Breast epithelium (tissue), 4 donors: ENCODE results near the gene UGT1A7. TPM values are rescaled to one million over a fixed set of nuclear protein-coding genes. Genes with fewer than 3 reads are reported as not detected.

Source experiments
- DNase-seq, 2 donors: peaks; one replicate each; pipeline ENCODE4 v3.0.0-alpha.2; 2019; ENCODE audit warnings: low spot score in 2 of 2
- H3K27ac ChIP-seq, 2 donors: fragments of 200-600 bp; sonication (generic) in 1 of 2; one replicate each; pipeline ENCODE4 v1.5.1; 2016 to 2019; ENCODE audit warnings: mild to moderate bottlenecking in 1 of 2
- H3K27me3 ChIP-seq, 2 donors: fragments of 200-600 bp; sonication (generic) in 1 of 2; one replicate each; pipeline versions ENCODE4 v1.5.1 to v1.6.0; 2017 to 2019; ENCODE audit warnings: control low read depth in 1 of 2, mild to moderate bottlenecking in 1 of 2
- H3K36me3 ChIP-seq: fragments of 200-600 bp; one replicate; pipeline ENCODE4 v1.5.1; 2019
- H3K4me1 ChIP-seq, 2 donors: fragments of 200-600 bp; sonication (generic); one replicate each; pipeline ENCODE4 v1.5.1; 2016 to 2019; ENCODE audit warnings: control low read depth in 1 of 2
- H3K4me3 ChIP-seq, 3 donors: fragments of 200-600 bp; sonication (generic); 1 replicate in 2 of 3; 2 replicates in 1 of 3; pipeline ENCODE4 v1.5.1; 2016 to 2019; ENCODE audit warnings: mild to moderate bottlenecking in 3 of 3, moderate library complexity in 2 of 3
- H3K9me3 ChIP-seq, 2 donors: fragments of 200-600 bp; sonication (generic) in 1 of 2; one replicate each; pipeline ENCODE4 v1.5.1; 2016 to 2019; ENCODE audit warnings: control low read depth in 1 of 2
- POLR2A ChIP-seq: fragments of 450-650 bp; IDR thresholded peaks from one replicate; pipeline ENCODE4 v1.6.1; 2016; ENCODE audit warnings: antibody characterized with exemption, mild to moderate bottlenecking, moderate library complexity
- POLR2AphosphoS5 ChIP-seq, 3 donors: sonication (generic); formaldehyde crosslinking; IDR thresholded peaks; one replicate each; pipeline ENCODE4 v1.6.1; 2017; ENCODE audit warnings: antibody characterized with exemption in 3 of 3
- intact Hi-C: fragments of 100-400 bp; cut with DNase I; formaldehyde crosslinking; loops from one replicate; pipeline ENCODE4 v1.15.1; 2023; ENCODE audit warnings: low total_unique reads
- total RNA-seq, 3 donors: library from RNA; depleted of rRNA; stranded (reverse); fragments of >200 nt; gene quantifications; one replicate each; pipeline ENCODE4 v1.1.0, GENCODE V29; 2016
- TF ChIP-seq, protein P1 (sequence below), 3 donors: fragments of 450-650 bp; IDR thresholded peaks; one replicate each; pipeline ENCODE4 v1.5.1; 2016 to 2017; ENCODE audit warnings: antibody characterized with exemption in 3 of 3, mild to moderate bottlenecking in 3 of 3, moderate library complexity in 3 of 3

UGT1A7 gene
- total RNA-seq, 3 donors from 2014 or later = not detected

- TF ChIP-seq POLR2A (no peak), POLR2AphosphoS5 (IDR thresholded peaks at IDR 0.05) (no peak)
- TF ChIP-seq, protein P1, sequence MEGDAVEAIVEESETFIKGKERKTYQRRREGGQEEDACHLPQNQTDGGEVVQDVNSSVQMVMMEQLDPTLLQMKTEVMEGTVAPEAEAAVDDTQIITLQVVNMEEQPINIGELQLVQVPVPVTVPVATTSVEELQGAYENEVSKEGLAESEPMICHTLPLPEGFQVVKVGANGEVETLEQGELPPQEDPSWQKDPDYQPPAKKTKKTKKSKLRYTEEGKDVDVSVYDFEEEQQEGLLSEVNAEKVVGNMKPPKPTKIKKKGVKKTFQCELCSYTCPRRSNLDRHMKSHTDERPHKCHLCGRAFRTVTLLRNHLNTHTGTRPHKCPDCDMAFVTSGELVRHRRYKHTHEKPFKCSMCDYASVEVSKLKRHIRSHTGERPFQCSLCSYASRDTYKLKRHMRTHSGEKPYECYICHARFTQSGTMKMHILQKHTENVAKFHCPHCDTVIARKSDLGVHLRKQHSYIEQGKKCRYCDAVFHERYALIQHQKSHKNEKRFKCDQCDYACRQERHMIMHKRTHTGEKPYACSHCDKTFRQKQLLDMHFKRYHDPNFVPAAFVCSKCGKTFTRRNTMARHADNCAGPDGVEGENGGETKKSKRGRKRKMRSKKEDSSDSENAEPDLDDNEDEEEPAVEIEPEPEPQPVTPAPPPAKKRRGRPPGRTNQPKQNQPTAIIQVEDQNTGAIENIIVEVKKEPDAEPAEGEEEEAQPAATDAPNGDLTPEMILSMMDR (IDR thresholded peaks at IDR 0.05) = no peak
- no peak for DNase-seq
- intact Hi-C loops = loop anchor here (5.0 kb wide), 1 partner anchor 64 kb away; no protein-coding TSS in a partner anchor
Measured at GRCh38 chr2:233817995-233818638, 136.4 kb downstream of the UGT1A7 start.

GRCh38 chr2:233818639-233819621 is 137.2 kb downstream of the UGT1A7 start:
- TF ChIP-seq, protein P1 (IDR thresholded peaks at IDR 0.05) = no peak
- no peak for TF ChIP-seq POLR2A
- no peak for TF ChIP-seq POLR2AphosphoS5 (IDR thresholded peaks at IDR 0.05)
- no peak for DNase-seq
- no peaks in the 10 kb centered on the region for H3K4me1 ChIP-seq
- H3K9me3 ChIP-seq = no peaks in the 10 kb centered on the region
- intact Hi-C loops = loop anchor here (5.0 kb wide), 1 partner anchor 63 kb away; no protein-coding TSS in a partner anchor
- no peaks in the 10 kb centered on the region for H3K27me3 ChIP-seq
- H3K36me3 ChIP-seq = no peaks in the 10 kb centered on the region
- no peak overlapping the region for H3K27ac ChIP-seq
- H3K4me3 ChIP-seq = no peak overlapping the region

More at GRCh38 chr2:233817995-233818638, 136.4 kb downstream of the UGT1A7 start:
- Histone ChIP-seq H3K9me3 (no peaks in the 10 kb centered on the region), H3K4me3 (no peak overlapping the region), H3K4me1 (no peaks in the 10 kb centered on the region), H3K27ac (no peak overlapping the region), H3K27me3 (no peaks in the 10 kb centered on the region), H3K36me3 (no peaks in the 10 kb centered on the region)

- H3K27ac ChIP-seq = no peak overlapping the region
- TF ChIP-seq, protein P1 (IDR thresholded peaks at IDR 0.05) = no peak
- TF ChIP-seq POLR2AphosphoS5 (IDR thresholded peaks at IDR 0.05) = no peak
- TF ChIP-seq POLR2A = no peak
- H3K27me3 ChIP-seq = no peaks in the 10 kb centered on the region
- H3K9me3 ChIP-seq = no peaks in the 10 kb centered on the region
- no peaks in the 10 kb centered on the region for H3K4me1 ChIP-seq
- no peaks in the 10 kb centered on the region for H3K36me3 ChIP-seq
- no peak for DNase-seq
- no peak overlapping the region for H3K4me3 ChIP-seq
- intact Hi-C loops = loop anchor here (5.0 kb wide), 1 partner anchor 62 kb away; no protein-coding TSS in a partner anchor
Measured at GRCh38 chr2:233819884-233820773, 138.4 kb downstream of the UGT1A7 start.

DNA sequence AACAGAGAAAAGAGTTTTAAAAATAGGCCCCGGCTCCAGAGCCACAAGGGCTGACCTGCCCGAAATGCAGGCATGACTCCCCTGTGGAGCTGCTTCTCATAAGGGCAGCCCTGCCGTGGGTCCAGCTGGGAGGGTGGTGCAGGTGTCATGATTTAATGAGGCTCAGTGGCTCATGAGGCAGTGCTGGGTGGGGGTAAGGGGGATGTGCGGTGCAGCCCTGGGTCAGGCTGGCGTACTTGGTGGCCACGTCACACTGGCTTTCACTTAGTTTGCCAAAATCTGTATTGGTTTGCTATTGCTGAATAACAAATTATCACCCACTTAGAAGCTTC is 139.0 kb downstream of the UGT1A7 start:
- H3K4me1 ChIP-seq = no peaks in the 10 kb centered on the region
- TF ChIP-seq POLR2AphosphoS5 (IDR thresholded peaks at IDR 0.05) (no peak), POLR2A (no peak)
- TF ChIP-seq, protein P1 (IDR thresholded peaks at IDR 0.05) = no peak
- H3K27me3 ChIP-seq = no peaks in the 10 kb centered on the region
- no peak for DNase-seq
- H3K27ac ChIP-seq = no peak overlapping the region
- H3K9me3 ChIP-seq = no peaks in the 10 kb centered on the region
- no peak overlapping the region for H3K4me3 ChIP-seq
- H3K36me3 ChIP-seq = no peaks in the 10 kb centered on the region
- intact Hi-C loops = no loop called here
